PC-9 (cell line): Measurements from ENCODE around the gene UBR4.

Experiments
- EZH2 ChIP-seq: fragments of 200-600 bp; sonication (generic); IDR thresholded peaks from 2 replicates; pipeline ENCODE4 v1.8.0; 2017; ENCODE audit warnings: antibody characterized with exemption, low read depth
- TF ChIP-seq, protein P1 (sequence below): fragments of 200-600 bp; sonication (generic); conservative IDR thresholded peaks from 2 replicates; pipeline ENCODE4 v1.6.1; 2017; ENCODE audit warnings: mixed run types, antibody characterized with exemption, mild to moderate bottlenecking, moderate library complexity

- TF ChIP-seq, protein P1, sequence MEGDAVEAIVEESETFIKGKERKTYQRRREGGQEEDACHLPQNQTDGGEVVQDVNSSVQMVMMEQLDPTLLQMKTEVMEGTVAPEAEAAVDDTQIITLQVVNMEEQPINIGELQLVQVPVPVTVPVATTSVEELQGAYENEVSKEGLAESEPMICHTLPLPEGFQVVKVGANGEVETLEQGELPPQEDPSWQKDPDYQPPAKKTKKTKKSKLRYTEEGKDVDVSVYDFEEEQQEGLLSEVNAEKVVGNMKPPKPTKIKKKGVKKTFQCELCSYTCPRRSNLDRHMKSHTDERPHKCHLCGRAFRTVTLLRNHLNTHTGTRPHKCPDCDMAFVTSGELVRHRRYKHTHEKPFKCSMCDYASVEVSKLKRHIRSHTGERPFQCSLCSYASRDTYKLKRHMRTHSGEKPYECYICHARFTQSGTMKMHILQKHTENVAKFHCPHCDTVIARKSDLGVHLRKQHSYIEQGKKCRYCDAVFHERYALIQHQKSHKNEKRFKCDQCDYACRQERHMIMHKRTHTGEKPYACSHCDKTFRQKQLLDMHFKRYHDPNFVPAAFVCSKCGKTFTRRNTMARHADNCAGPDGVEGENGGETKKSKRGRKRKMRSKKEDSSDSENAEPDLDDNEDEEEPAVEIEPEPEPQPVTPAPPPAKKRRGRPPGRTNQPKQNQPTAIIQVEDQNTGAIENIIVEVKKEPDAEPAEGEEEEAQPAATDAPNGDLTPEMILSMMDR = no peak
- no peak for TF ChIP-seq EZH2
These were observed 22.4 kb upstream of the UBR4 start for GRCh38 chr1:19232524-19232846.
